ENCODE measurements around the gene LRFN5. TPM values are rescaled to one million over a fixed set of nuclear protein-coding genes. Genes with fewer than 3 reads are reported as not detected.
A peak's percentile ranks its signal among the peaks of the same experiment; 100 is the strongest.

The LRFN5 gene
- total RNA-seq, 1 experiment from 2014 or later, result 1.3 TPM

DNA sequence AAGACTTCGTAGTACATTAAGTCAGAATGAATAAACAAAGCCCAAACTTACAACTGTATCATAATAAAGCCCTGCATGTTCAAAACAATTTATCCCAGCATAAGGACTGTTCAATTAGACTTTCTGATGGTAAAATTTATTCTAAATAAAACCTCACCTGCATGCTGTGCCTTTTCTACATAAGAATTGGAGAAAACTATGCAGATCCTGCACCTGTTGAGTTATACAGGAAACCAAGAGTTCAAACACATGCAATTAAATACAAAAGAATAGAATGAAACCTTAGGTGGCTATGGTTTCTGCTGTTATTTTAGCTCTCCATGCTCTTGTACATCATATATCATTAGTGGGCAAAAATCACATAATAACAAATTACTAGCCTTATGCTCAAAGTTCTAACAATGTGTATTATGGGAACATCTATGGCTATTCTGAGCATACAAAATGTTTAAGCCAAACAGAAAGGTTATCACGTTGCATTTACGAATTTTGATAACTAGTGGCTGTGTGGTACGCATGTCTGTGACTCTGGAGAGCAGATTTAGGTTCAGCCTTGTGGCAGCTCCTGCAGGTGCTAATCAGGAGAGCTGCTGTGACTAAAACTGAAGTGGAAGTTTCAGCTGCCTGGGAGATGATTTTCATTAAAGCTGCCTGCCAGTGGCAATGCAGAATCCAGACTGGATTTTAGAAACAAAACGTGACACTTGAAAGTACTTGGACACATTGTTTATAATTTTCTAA is 36.1 kb upstream of the LRFN5 start:
- Mint-ChIP-seq H3K4me1 (peaks cover 12 to 18% of the 10 kb centered on the region in 2 experiments), H3K27me3 (ENCODE audit: low read depth) (no peaks in the 10 kb centered on the region), H3K27ac (peak overlapping the region in 2 of 3 experiments; percentile 55 to 75; a peak in 4 of 7 replicates), H3K9me3 (peaks cover 15 to 20% of the 10 kb centered on the region in 2 experiments; a peak in 4 of 5 replicates), H3K4me3 (no peak overlapping the region; a peak in 1 of 5 replicates), H3K36me3 (ENCODE audit: insufficient read depth in 1 of 3, low read depth in 3 of 3) (peaks cover 4 to 17% (median 6%) of the 10 kb centered on the region in 3 experiments; a peak in 3 of 7 replicates)
- H3K14ac ChIP-seq (ENCODE audit: insufficient read depth, low read length), result no peak overlapping the region
- H4K91ac ChIP-seq (ENCODE audit: insufficient read length, low read depth, low read length), result no peak overlapping the region
- H2BK120ac ChIP-seq (ENCODE audit: low read depth, low read length, poor library complexity, severe bottlenecking), result no peak overlapping the region
- no peak overlapping the region for H3K18ac ChIP-seq (ENCODE audit: insufficient read length, low read depth, low read length)
- H2BK12ac ChIP-seq (ENCODE audit: insufficient read length, low read depth, low read length), result peak overlapping the region; percentile 25
- no peak overlapping the region for H3T11ph ChIP-seq (ENCODE audit: low read length)
- no peak overlapping the region for H3K23ac ChIP-seq (ENCODE audit: insufficient read length, low read depth, low read length)
- DNase-seq, result no peak
- H3K9ac ChIP-seq (ENCODE audit: extremely low read depth, insufficient read length, low read length), result no peak overlapping the region
- no peak overlapping the region for H2BK20ac ChIP-seq (ENCODE audit: low read depth, low read length, poor library complexity, severe bottlenecking)
- no peaks in the 10 kb centered on the region for H3K79me1 ChIP-seq (ENCODE audit: insufficient read depth, low read depth, low read length, poor library complexity, severe bottlenecking)
- no peaks in the 10 kb centered on the region for H3K27me3 ChIP-seq (ENCODE audit: insufficient read depth, low read length)
- no peak overlapping the region for H4K8ac ChIP-seq (replicated peaks; ENCODE audit: insufficient read length, low read depth, low read length)
- H2BK15ac ChIP-seq (ENCODE audit: low read depth, low read length), result no peak overlapping the region
- no peak overlapping the region for H3K56ac ChIP-seq (ENCODE audit: insufficient read length, low read depth, low read length)
- H3K4me1 ChIP-seq (ENCODE audit: insufficient read depth, low read length), result peaks cover 5% of the 10 kb centered on the region; the same call in 1 of the 2 replicates
- no peak overlapping the region for H2BK5ac ChIP-seq (ENCODE audit: insufficient read length, low read length)
- H4K20me1 ChIP-seq (ENCODE audit: control insufficient read depth, insufficient read depth, insufficient read length), result no peaks in the 10 kb centered on the region
- no peak overlapping the region for H4K5ac ChIP-seq (ENCODE audit: insufficient read length, low read depth, low read length)
- no peak overlapping the region for H2AK5ac ChIP-seq (ENCODE audit: insufficient read length, low read length)
- H3K79me2 ChIP-seq (ENCODE audit: insufficient read depth, low read length), result no peaks in the 10 kb centered on the region
- no peak overlapping the region for H3K4ac ChIP-seq (ENCODE audit: low read depth, low read length)
- H3K9me3 ChIP-seq (ENCODE audit: control insufficient read depth, low read depth, low read length), result no peaks in the 10 kb centered on the region
- H3K27ac ChIP-seq (ENCODE audit: insufficient read length, low read depth, low read length), result peak overlapping the region; percentile 41
- TF ChIP-seq, protein P1, sequence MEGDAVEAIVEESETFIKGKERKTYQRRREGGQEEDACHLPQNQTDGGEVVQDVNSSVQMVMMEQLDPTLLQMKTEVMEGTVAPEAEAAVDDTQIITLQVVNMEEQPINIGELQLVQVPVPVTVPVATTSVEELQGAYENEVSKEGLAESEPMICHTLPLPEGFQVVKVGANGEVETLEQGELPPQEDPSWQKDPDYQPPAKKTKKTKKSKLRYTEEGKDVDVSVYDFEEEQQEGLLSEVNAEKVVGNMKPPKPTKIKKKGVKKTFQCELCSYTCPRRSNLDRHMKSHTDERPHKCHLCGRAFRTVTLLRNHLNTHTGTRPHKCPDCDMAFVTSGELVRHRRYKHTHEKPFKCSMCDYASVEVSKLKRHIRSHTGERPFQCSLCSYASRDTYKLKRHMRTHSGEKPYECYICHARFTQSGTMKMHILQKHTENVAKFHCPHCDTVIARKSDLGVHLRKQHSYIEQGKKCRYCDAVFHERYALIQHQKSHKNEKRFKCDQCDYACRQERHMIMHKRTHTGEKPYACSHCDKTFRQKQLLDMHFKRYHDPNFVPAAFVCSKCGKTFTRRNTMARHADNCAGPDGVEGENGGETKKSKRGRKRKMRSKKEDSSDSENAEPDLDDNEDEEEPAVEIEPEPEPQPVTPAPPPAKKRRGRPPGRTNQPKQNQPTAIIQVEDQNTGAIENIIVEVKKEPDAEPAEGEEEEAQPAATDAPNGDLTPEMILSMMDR (conservative IDR thresholded peaks at IDR 0.05), result no peak
- no peaks in the 10 kb centered on the region for H3K23me2 ChIP-seq (ENCODE audit: insufficient read length, low read depth, low read length, poor library complexity, severe bottlenecking)
- no CpG with 5 or more reads among the region's 5 CpGs for WGBS (ENCODE audit: extremely low coverage, insufficient read length, low lambda C conversion rate)
- no peak overlapping the region for H3K4me2 ChIP-seq (ENCODE audit: insufficient read depth, insufficient read length, low read length)
- H2AFZ ChIP-seq (ENCODE audit: low read length), result no peak overlapping the region
